Mammary epithelial cell (primary cell): ENCODE measurements around the gene EDDM13.
"Not testable (repeated sequence)": the region's sequence is repeated elsewhere in the genome, so short reads cannot be mapped to it uniquely, and the experiment has no call there.

Experiments used
- EZH2 ChIP-seq: IDR thresholded peaks from 2 replicates; pipeline ENCODE4 v1.6.1; 2012; ENCODE audit warnings: low read length, inconsistent platforms, borderline replicate concordance
- TF ChIP-seq, protein P1 (sequence below), 2 donors: IDR thresholded peaks in 1 of 2; conservative IDR thresholded peaks in 1 of 2; 2 replicates each; pipeline ENCODE4 v1.5.1; 2011 to 2012; ENCODE audit warnings: inconsistent platforms in 2 of 2, low read length in 2 of 2, mild to moderate bottlenecking in 2 of 2, control low read depth in 1 of 2, low read depth in 1 of 2; ENCODE audit not compliant: insufficient read depth in 1 of 2; ENCODE audit errors: extremely low read depth in 1 of 2

DNA sequence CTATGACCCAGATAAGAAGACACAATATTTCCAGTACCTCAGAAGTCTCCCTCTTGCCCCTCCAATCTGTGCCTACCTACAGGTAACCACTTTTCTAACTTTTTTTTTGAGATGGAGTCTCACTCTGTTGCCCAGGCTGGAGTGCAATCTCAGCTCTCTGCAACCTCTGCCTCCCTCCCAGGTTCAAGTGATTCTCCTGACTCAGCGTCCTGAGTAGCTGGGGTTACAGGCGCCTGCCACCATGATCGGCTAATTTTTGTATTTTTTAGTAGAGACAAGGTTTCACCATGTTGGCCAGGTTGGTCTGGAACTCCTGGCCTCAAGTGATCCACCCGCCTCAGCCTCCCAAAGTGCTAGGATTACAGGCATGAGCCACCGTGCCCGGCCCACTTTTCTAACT, 10.6 kb upstream of the EDDM13 start:
- TF ChIP-seq, protein P1, sequence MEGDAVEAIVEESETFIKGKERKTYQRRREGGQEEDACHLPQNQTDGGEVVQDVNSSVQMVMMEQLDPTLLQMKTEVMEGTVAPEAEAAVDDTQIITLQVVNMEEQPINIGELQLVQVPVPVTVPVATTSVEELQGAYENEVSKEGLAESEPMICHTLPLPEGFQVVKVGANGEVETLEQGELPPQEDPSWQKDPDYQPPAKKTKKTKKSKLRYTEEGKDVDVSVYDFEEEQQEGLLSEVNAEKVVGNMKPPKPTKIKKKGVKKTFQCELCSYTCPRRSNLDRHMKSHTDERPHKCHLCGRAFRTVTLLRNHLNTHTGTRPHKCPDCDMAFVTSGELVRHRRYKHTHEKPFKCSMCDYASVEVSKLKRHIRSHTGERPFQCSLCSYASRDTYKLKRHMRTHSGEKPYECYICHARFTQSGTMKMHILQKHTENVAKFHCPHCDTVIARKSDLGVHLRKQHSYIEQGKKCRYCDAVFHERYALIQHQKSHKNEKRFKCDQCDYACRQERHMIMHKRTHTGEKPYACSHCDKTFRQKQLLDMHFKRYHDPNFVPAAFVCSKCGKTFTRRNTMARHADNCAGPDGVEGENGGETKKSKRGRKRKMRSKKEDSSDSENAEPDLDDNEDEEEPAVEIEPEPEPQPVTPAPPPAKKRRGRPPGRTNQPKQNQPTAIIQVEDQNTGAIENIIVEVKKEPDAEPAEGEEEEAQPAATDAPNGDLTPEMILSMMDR (conservative IDR thresholded peaks at IDR 0.05 in 1 of 2, IDR thresholded peaks at IDR 0.05 in 1 of 2; ENCODE audit: extremely low read depth in 1 of 2, insufficient read depth in 1 of 2, low read depth in 1 of 2, low read length in 2 of 2) = not testable (repeated sequence)
- TF ChIP-seq EZH2 = not testable (repeated sequence)
